DND-41 (cell line): ENCODE results near the gene SLC16A14.

Experiments used
- ATAC-seq: fragments of 200-7000 bp; cut with Tn5 transposase; 3 replicates; pipeline ENCODE4 v1.9.1; 2021; ENCODE audit warnings: low read depth; ENCODE audit not compliant: insufficient read depth
- DNase-seq: peaks from one replicate; pipeline ENCODE4 v3.0.0-alpha.2; 2020
- H2AFZ ChIP-seq: 2 replicates; pipeline ENCODE4 v1.6.0; 2012; ENCODE audit warnings: low read depth, low read length
- H3K27ac ChIP-seq: 2 replicates; pipeline ENCODE4 v1.5.1; 2012; ENCODE audit warnings: low read length, inconsistent platforms
- H3K27me3 ChIP-seq: fragments of 200-600 bp; sonication (generic); 2 replicates; pipeline ENCODE4 v1.6.0; 2012; ENCODE audit warnings: low read length, mild to moderate bottlenecking, inconsistent platforms; ENCODE audit not compliant: insufficient read depth, poor library complexity
- H3K36me3 ChIP-seq: 2 replicates; pipeline ENCODE4 v1.5.1; 2012; ENCODE audit warnings: low read length, inconsistent platforms; ENCODE audit not compliant: insufficient read depth
- H3K4me1 ChIP-seq: 2 replicates; pipeline ENCODE4 v1.5.1; 2012; ENCODE audit warnings: mild to moderate bottlenecking, low read length; ENCODE audit not compliant: insufficient read depth
- H3K4me2 ChIP-seq: 2 replicates; pipeline ENCODE4 v1.6.0; 2012; ENCODE audit warnings: mild to moderate bottlenecking, moderate library complexity, low read length, inconsistent platforms; ENCODE audit not compliant: insufficient read depth
- H3K4me3 ChIP-seq, 2 experiments: fragments of 200-600 bp in 1 of 2; shearing (Covaris generic) in 1 of 2; 2 replicates each; pipeline ENCODE4 v1.5.1; 2012 to 2016; ENCODE audit warnings: inconsistent platforms in 2 of 2, low read length in 2 of 2, mild to moderate bottlenecking in 2 of 2, low read depth in 1 of 2, moderate library complexity in 1 of 2
- H3K79me2 ChIP-seq: 2 replicates; pipeline ENCODE4 v1.6.0; 2012; ENCODE audit warnings: low read length, inconsistent platforms; ENCODE audit not compliant: insufficient read depth
- H3K9ac ChIP-seq: 2 replicates; pipeline ENCODE4 v1.6.0; 2012; ENCODE audit warnings: low read depth, mild to moderate bottlenecking, inconsistent platforms, low read length, moderate library complexity
- H3K9me3 ChIP-seq: 2 replicates; pipeline ENCODE4 v1.5.1; 2012; ENCODE audit warnings: low read length, moderate library complexity, mild to moderate bottlenecking, inconsistent platforms; ENCODE audit not compliant: insufficient read depth, severe bottlenecking
- H4K20me1 ChIP-seq: 2 replicates; pipeline ENCODE4 v1.6.0; 2012; ENCODE audit warnings: low read length; ENCODE audit not compliant: insufficient read depth
- CTCF ChIP-seq: IDR thresholded peaks from 2 replicates; pipeline ENCODE4 v1.5.1; 2012; ENCODE audit warnings: borderline replicate concordance, low read length, moderate library complexity, mild to moderate bottlenecking; ENCODE audit not compliant: poor library complexity, severe bottlenecking; ENCODE audit errors: extremely low read depth
- EZH2 ChIP-seq: IDR thresholded peaks from 3 replicates; pipeline ENCODE4 v1.6.1; 2012; ENCODE audit warnings: borderline replicate concordance, low read depth, mild to moderate bottlenecking, moderate library complexity, low read length, inconsistent platforms; ENCODE audit not compliant: severe bottlenecking

Gene SLC16A14

GRCh38 chr2:230097424-230097823 lies 28.7 kb upstream of the SLC16A14 start:
- no peak overlapping the region for H2AFZ ChIP-seq
- TF ChIP-seq EZH2 (no peak), CTCF (no peak)
- no peak for ATAC-seq
- no peak overlapping the region for H3K9ac ChIP-seq
- H3K4me3 ChIP-seq, result no peak overlapping the region
- no peaks in the 10 kb centered on the region for H3K9me3 ChIP-seq
- no peaks in the 10 kb centered on the region for H4K20me1 ChIP-seq
- DNase-seq, result no peak
- no peak overlapping the region for H3K4me2 ChIP-seq
- no peaks in the 10 kb centered on the region for H3K4me1 ChIP-seq
- no peaks in the 10 kb centered on the region for H3K79me2 ChIP-seq
- no peaks in the 10 kb centered on the region for H3K36me3 ChIP-seq
- no peaks in the 10 kb centered on the region for H3K27me3 ChIP-seq
- H3K27ac ChIP-seq, result no peak overlapping the region

- no peak for ATAC-seq
- H3K36me3 ChIP-seq, result no peaks in the 10 kb centered on the region
- no peaks in the 10 kb centered on the region for H3K4me1 ChIP-seq
- H2AFZ ChIP-seq, result no peak overlapping the region
- H3K27ac ChIP-seq, result no peak overlapping the region
- no peak overlapping the region for H3K4me2 ChIP-seq
- H3K79me2 ChIP-seq, result no peaks in the 10 kb centered on the region
- no peaks in the 10 kb centered on the region for H4K20me1 ChIP-seq
- TF ChIP-seq EZH2, result no peak
- no peak for TF ChIP-seq CTCF
- no peaks in the 10 kb centered on the region for H3K9me3 ChIP-seq
- no peak overlapping the region for H3K9ac ChIP-seq
- no peaks in the 10 kb centered on the region for H3K27me3 ChIP-seq
- DNase-seq, result no peak
- no peak overlapping the region for H3K4me3 ChIP-seq
Measured at GRCh38 chr2:230090967-230091366, 22.2 kb upstream of the SLC16A14 start.

- Histone ChIP-seq H2AFZ (no peak overlapping the region), H3K27me3 (peaks cover 3% of the 10 kb centered on the region), H3K36me3 (no peaks in the 10 kb centered on the region), H3K9ac (no peak overlapping the region), H3K27ac (no peak overlapping the region), H3K9me3 (no peaks in the 10 kb centered on the region), H3K4me2 (no peak overlapping the region), H4K20me1 (no peaks in the 10 kb centered on the region), H3K79me2 (no peaks in the 10 kb centered on the region), H3K4me3 (no peak overlapping the region), H3K4me1 (no peaks in the 10 kb centered on the region)
- TF ChIP-seq CTCF (no peak), EZH2 (no peak)
- no peak for DNase-seq
- ATAC-seq, result no peak
Measured at GRCh38 chr2:230085201-230085600, 16.5 kb upstream of the SLC16A14 start.

- Histone ChIP-seq H4K20me1 (no peaks in the 10 kb centered on the region), H3K27ac (no peak overlapping the region), H3K9me3 (no peaks in the 10 kb centered on the region), H3K9ac (no peak overlapping the region), H3K36me3 (no peaks in the 10 kb centered on the region), H3K27me3 (peaks cover 3% of the 10 kb centered on the region), H3K4me2 (no peak overlapping the region), H3K4me1 (no peaks in the 10 kb centered on the region), H3K4me3 (no peak overlapping the region), H3K79me2 (no peaks in the 10 kb centered on the region), H2AFZ (no peak overlapping the region)
- DNase-seq (no peak), ATAC-seq (no peak)
- TF ChIP-seq EZH2 (no peak), CTCF (no peak)
Measured at GRCh38 chr2:230077851-230078547, 9.3 kb upstream of the SLC16A14 start.
